Left renal cortex interstitium (tissue), 4 donors: ENCODE measurements around the gene SEPTIN1. TPM values are rescaled to one million over a fixed set of nuclear protein-coding genes. Genes with fewer than 3 reads are reported as not detected.
A peak's percentile ranks its signal among the peaks of the same experiment; 100 is the strongest.
"Not testable (repeated sequence)": the region's sequence is repeated elsewhere in the genome, so short reads cannot be mapped to it uniquely, and the experiment has no call there.

Experiments
- DNase-seq, 4 donors: peaks; one replicate each; pipeline ENCODE4 v3.0.0-alpha.2; 2013; ENCODE audit warnings: low read depth in 4 of 4, low spot score in 2 of 4, missing footprints in 1 of 4
- polyA plus RNA-seq, 4 donors: library from polyadenylated mRNA; unstranded; fragments of 120-200 nt; gene quantifications; one replicate each; pipeline ENCODE4 v1.2.1, GENCODE V29; 2013; ENCODE audit not compliant: insufficient read length in 4 of 4

The SEPTIN1 gene
- polyA plus RNA-seq, 4 donors = 1.5 to 3.6 (median 2.8) TPM

DNA sequence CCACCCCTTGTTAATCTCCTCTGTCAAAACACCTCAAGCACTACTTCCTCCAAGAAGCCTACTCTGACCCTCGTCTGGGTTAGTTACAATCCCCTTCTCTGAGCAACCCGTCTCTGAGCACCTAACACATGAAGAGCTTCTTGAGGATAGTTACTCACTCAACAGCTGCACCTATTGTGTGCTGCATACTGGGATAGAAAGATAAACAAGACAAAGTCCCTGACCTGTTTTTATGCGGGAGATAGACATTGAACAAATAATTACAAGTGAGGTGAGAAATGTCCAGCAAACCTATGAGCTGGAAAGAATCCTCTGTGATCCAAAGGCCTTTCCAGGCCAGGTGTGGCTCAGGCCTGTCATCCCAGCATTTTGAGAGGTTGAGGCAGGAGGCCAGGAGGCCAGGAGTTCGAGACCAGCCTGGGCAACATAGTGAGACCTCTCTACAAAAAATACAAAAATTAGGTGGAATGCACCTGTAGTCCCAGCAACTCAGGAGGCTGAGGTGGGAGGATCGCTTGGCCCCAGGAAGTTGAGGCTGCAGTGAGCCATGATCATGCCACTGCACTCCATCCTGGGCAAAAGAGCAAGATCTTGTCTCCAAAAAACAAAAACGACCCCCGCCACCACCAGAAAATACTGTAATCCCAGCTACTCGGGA lies 19.5 kb upstream of the SEPTIN1 start:
- DNase-seq = no peak

DNA sequence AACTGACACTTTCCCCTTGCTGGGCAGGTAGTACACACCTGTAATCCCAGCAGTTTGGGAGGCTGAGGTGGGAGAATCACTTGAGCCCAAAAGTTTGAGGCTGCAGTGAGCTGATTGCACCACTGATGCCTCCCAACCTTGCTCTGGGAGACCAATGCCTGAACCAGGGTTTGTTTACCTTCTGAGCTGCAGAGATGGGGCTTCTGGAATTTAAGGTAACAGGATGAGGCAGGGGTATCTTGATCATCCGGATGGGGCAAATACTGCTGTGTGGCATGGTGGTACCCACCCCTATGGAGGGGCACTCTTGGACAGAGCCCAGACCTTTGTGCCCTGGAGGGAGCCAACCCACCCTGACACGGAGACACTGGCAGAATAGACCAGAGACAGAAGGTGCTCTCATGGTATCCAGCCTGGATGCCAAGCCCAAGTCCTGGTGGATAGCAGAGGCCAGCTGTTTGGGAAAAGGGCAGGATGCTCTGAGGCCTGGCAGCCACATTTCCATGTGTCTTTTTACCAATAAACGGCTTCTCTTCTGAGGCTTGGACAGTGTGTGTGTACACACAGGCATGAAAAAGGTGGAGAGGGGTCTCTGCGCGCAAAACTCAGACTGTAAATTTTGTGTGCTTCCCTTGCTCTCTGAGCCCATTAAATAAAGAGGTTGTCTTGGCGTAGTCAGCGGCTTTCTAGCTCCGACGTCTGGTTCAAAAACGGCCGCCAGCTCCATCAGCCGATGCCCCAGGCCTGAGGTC lies 17.2 kb upstream of the SEPTIN1 start:
- DNase-seq = no peak

DNA sequence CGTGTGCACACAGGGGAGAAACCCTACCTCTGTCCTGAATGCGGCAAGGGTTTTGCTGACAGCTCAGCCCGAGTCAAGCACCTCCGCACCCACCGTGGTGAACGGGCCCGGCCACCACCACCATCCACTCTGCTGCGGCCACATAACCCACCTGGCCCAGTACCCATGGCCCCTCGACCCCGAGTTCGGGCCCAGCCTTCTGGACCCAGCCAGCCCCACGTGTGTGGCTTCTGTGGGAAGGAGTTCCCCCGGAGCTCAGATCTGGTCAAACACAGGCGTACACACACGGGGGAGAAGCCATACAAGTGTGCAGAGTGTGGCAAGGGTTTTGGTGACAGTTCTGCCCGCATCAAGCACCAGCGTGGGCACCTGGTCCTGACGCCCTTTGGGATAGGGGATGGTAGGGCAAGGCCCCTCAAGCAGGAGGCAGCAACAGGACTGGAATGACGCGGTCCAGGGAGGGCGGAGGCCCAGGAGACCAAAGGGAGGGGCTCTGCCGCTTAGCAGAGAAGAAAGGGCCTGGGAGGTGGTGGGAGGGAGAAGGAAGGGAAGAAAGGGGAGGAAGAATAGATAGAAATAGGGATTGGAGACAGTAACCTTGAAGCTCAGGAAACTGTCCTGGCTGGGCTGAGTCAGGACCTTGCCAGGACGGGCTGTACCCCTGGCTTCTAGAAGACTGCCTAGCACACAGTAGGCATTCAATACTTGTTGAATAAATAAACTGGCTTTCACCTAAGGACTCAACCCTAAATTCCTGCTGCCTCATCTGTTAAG lies 16.5 kb upstream of the SEPTIN1 start:
- DNase-seq = no peak

DNA sequence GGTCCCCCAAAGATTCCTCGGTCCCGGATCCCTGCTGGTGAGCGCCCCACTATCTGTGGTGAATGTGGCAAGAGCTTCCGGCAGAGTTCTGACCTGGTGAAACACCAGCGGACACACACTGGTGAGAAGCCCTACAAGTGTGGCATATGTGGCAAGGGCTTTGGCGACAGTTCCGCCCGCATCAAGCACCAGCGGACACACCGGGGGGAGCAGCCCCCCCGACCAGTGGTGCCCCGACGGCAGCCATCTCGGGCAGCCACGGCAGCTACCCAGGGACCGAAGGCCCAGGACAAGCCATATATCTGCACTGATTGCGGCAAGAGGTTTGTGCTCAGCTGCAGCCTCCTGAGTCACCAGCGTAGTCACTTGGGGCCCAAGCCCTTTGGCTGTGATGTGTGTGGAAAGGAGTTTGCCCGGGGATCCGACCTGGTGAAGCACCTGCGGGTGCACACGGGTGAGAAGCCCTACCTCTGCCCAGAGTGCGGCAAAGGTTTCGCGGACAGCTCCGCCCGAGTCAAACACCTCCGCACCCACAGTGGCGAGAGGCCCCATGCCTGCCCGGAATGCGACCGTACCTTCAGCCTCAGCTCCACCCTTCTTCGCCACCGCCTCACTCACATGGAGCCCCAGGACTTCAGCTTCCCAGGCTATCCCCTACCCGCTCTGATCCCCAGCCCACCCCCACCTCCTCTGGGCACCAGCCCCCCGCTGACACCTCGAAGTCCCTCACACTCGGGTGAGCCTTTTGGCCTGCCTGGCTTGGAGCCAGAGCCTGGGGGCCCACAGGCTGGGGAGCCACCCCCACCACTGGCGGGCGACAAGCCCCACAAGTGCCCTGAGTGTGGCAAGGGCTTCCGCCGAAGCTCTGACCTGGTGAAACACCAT lies 15.7 kb upstream of the SEPTIN1 start:
- DNase-seq = no peak

DNA sequence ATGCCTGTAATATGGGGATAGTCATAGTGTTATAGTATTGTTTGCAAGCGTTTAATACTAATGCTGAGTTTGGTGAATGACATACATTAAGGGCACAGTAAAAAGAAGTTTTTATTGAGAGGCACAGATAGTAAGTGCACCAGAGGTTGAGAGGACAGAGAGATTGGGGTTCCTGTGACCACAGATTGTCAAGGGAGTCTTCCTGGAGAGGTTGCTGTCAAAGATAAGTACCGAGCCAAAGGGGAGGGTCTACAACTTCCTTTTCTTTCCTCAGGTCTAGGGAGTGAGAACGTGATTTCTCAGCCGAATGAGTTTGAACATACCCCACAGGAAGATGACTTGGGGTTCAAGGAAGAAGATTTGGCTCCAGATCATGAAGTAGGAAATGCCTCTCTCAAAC lies 14.7 kb upstream of the SEPTIN1 start:
- no peak for DNase-seq

DNA sequence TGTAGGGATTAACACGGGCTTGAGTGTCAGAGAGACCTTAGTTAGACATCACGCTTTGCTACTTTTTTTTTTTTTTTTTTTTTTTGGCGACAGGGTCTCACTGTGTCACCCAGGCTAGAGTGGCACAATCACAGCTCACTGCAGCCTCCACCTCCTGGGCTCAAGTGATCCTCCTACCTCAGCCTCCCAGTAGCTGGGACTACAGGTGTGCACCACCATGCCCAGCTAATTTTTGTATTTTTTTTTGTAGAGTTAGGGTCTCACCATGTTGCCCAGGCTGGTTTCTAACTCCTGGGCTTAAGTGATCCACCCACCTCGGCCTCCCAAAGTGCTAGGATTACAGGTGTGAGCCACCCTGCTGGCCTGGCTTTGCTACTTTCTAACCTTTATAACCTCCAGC lies 14.3 kb upstream of the SEPTIN1 start:
- not testable (repeated sequence) for DNase-seq

DNA sequence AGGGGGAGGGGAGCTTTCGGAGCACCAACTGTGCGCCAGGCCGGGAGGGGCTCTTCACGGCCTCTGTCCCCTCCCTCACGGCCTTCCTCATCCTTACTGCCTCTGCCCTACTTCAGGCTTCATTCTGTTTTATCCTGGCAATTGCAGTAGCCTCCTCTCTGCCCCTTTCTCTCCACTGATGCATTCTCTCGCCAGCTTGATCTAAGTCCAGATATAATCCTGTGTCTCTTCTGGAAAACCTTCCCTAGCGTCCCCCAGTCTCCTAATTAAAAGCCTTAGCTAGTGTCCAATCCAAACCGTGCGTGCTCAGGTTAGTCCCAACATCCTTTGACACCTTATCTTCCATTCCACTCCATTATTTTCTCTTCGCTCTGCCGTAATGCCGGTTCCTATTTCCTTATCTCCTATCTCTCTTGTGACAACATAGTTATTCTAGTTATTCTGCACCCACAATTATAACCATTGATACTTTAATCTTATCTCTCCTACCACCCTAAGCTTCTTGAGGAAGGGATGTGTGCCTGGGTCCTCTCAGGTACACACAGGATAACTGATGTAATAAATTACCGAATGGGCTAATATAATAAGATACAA lies 13.7 kb upstream of the SEPTIN1 start:
- no peak for DNase-seq

DNA sequence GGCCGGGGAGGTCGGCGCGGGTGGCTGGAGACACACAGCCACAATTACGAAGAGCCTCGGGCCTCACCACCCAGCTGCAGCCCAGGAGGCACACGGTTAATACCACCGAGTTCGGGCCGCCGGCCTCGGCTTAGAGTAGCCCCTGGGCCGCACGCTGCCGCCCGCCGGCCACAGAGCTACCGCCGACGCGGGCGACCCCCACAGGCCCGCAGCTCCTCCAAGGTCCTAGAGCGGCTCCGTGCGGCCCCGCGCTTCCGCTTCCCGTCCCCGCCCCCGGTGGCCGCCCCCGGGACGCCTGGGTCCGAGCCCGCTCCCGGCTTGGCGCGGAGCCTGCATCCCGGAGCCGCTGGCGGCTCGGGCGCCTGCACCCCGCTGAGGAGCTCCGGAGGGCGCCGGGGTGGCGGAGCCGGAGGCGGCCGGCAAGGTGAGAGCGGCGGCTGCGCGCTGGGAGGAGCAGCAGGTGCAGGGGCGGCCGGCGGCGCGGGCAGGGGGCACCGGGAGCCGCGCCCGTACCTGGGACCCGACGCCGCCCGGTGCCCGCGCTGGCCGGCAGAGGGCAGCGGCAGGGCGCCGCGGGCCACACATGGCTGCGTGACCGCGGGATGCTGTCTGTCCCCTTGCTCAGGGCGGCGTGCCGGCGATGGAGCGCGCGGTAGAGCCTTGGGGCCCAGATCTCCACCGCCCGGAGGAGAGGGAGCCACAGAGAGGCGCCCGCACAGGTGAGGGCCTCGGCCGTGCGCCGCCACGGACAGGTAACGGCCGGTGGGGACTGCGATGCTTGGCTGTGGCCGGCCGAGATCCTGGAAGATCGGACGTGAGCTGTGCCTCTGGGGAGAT lies 13.0 kb upstream of the SEPTIN1 start, which contains the start of gene ZNF48:
ZNF48 (plus strand) TSS at position 266 of the 837 bp plus-strand sequence; CDS start at position 641, 375 bp downstream.
- peak; percentile 74 to 88 (median 80) for DNase-seq

DNA sequence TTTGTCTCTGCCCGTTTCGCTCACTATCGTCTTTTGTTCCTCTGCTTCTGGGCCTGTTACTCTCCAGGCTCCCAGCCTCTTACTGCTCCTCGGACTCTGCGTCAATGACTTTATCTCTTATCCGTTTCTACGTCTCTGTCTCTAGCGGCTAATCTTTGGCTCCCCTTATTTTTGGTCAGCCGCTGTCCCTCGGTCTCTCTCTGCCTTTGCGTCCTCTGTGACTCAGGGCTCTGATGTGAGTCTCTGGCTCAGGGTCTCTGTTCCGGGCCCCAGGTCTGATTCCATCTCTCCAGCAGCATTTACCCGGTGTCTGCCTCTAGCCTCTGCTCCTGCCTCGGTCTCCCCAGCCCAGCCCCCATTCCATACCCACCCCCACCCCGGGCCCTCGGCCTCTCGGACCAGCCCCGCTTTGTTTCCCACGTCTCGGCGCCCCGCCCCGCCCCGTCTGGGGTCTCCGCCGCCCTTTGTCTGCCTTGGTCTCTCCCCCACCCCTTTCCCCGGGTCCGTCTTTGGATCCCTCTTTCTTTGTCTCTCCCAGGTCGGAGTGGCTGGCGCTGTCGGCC lies 12.3 kb upstream of the SEPTIN1 start:
- no peak for DNase-seq

DNA sequence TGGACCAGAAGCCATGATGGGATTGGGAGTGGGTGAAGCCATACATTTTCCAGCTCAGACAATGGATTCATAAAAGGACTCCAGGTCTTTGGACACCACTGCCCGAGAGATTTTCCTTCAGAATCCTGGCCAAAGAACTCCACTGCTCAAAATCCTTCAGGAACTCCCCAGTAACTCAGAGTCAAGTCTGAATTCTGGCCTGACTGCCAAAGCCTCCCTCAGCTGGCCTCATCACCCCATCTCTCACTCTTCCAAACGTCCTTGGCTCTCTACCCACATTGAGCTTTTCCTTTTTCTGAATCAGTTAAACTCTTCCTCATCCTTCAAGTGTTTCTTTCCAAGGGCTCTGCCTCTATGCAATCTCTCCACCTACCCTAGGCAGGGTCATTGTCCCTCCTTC lies 1.2 kb upstream of the SEPTIN1 start:
- DNase-seq = no peak

DNA sequence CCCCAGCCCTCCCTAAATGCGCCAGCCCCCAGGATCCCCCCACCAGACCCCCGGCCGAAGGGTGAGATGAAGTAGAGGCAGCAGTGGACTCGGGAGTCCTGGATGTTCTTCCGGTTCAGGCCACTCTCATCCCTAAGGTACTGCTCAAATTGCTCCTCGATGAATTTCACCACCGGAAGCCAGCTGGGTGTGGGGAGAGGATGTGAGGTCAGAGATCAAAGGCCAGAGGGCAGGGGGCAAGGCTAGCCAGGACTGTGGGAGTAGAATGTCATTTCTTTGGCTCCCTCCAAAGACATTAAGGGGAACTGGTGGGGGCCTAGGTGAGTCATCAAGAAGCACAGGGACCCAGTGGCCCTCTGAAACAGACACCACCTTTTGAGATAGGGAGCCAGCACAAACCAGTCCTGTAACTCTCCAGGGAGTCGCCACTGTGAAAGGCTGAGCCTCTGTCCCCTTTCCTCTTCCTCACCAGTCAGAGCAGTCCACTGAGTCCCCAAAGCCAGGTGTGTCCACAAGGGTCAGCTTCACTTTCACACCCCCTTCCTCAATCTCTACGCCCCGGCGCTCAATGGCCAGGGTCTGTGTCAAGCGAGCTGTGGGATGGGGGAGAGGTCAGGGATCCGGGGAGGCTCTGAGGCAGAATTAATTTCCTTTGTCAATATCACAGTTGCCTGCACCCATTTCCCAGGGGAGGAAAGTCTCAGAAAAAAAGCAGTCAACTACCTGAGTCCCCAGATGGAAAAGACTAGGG lies 895 bp downstream of the SEPTIN1 start:
- no peak for DNase-seq

DNA sequence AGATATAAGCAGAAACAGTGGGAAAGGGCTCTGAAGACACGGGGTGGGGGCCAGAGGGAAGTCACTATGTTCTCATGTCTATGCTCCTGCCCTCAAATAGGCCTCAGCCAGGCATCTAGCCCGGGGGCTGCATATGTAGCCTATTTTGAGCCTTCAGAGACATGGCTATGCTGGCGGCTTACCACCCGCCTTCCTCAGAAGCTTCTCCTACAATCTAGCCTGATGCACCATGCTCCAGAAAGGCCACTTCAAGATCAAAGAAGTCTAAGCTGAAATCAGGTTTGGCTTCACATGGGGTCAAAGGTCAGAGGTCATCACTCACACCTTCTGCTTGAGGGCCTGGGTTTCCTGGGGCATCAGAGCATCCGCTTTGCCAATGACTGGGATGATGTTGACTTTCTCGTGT lies 1.6 kb downstream of the SEPTIN1 start:
- DNase-seq = no peak

DNA sequence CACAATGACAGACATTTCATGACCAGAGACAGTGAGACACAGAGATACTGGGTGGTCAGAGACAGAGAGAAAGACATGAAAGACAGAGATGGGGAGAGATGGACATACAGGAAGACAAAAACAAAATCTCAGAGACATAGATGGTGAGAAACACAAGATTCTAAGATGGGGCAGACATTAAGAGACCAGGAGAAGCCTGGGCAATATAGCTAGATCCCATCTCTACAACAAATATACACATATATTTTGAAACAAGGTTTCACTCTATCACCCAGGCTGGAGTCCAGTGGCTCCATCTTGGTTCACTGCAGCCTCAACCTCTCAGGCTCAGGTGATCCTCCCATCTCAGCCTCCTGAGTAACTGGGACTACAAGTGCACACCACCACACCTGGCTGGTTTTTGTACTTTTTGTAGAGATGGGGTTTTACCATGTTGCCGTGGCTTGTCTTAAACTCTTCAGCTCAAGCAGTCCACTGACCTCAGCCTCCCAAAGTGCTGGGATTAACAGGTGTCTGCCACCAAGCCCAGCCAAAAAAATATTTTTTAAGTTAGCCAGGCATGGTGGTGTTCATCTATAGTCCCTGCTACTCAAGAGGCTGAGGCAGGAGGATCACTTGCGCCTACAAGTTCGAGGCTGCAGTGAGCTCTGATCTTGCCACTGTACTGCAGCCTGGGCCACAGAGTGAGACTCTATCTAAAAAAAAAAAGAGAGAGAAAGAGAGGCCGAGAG lies 2.1 kb downstream of the SEPTIN1 start:
- DNase-seq = no peak

DNA sequence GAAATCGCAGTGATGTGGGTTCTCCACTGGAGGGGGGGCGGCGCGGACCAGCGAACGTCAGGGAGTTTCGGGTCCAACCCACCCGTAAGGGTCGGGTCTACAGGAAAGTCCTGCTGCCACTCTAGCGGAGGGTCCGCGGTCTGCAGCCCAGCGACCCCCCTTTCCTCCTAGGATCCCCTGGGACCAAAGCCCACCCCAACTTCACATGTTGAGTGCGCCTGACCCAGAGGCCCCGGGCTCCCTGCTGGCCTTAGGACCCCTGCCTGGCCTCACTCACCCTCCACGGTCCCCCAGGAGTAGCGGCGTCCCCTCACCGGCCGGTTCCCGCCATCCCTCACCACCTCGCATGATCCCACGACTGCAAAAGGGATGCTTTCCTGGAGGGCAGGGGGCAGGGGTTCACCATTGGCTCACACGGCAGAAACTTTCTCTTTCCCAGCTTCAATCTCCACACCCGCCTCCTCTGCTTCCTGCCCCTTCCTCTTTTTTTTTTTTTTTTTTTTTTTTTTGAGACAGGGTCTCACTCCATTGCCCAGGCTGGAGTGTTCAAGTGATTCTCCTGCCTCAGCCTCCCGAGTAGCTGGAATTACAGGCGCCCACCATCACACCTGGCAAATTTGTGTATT lies 3.1 kb downstream of the SEPTIN1 start:
- DNase-seq = no peak

DNA sequence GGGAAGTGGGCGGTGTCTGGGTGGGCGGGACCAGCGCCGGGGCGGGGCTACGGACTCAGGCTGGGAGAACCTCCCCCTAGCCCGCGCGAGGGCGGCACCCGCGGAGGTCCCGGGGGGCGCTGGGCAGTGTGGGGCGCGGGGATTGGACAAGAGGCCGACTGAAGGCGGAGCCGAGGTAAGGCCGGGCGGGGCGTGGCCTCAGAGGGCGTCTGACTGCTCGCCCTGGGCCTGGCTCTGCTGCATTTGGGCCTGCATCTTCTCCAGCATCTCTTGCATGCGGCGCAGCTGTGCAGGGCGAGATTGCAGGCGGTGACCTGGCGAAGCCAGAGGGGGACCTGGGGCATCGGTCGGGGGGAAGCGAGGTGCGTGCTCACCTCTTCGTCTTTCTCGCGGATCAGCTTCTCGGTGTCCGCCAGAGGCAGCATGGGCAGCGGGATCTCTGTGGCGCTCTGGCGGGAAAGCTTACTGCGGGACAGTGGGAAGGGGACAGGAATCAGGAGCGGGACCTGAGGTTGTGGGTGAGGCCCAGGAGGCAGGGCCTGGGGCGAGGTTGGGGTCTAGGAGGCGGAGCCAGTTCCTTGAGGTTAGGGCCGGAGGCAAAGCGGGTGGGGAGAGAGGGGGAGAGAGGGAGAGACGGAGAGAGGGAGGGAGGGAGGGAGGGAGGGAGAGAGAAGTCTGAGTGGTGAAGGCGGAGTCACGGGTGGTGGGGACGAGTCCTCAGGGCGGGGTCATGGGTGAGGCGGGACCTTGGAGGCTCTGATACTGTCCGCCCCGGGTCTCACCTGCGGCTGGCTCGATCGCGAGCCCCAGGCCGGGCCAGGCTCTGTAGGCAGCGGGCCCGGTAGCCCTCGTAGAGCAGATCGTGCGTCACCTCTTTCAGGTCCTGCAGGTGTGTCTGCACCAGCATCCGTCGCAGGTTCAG lies 3.9 kb downstream of the SEPTIN1 start:
- DNase-seq = peak; percentile 79 to 95 (median 92)

DNA sequence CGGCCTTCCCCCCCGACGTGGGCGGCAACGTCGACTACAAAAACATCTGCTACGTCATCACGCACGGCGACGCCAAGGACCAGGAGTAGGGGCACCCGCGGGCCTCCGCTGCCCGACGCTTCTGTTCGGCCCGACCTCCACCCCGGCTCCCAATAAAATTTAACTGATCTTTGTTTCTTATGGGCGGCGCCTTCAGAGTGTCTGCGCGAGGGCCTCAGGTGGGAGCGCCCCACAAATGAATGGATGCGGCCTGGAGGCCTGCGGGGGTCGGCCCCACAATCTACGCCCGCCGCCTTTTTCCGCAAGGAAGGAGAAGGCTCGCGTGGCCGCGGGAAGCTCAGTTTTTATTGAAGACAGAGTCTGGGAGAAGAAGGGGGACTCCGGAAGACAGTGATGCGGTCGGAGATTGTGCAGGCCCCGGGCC lies 4.5 kb downstream of the SEPTIN1 start:
- DNase-seq = peak in 2 of 4 donors; percentile 80 to 82
